Heart right ventricle (tissue), 16 donors: Measurements from ENCODE around the gene GRPEL2. TPM values are rescaled to one million over a fixed set of nuclear protein-coding genes. Genes with fewer than 3 reads are reported as not detected.

ENCODE experiments used
- ATAC-seq, 8 donors: fragments of 200-7000 bp; cut with Tn5 transposase; one replicate each; pipeline ENCODE4 v1.9.1; 2020; ENCODE audit warnings: mild to moderate bottlenecking in 8 of 8, moderate library complexity in 8 of 8, moderate number of reproducible peaks in 1 of 8
- DNase-seq, 2 donors: peaks; one replicate each; pipeline ENCODE4 v3.0.0-alpha.2; 2020
- H3K27ac ChIP-seq, 10 donors: fragments of 200-600 bp; sonication (generic) in 2 of 10; one replicate each; pipeline versions ENCODE4 v1.5.0 to v1.8.0; 2020 to 2022; ENCODE audit warnings: mild to moderate bottlenecking in 3 of 10
- H3K27me3 ChIP-seq, 7 donors: fragments of 200-600 bp; one replicate each; pipeline ENCODE4 v1.8.0; 2021 to 2022; ENCODE audit warnings: mild to moderate bottlenecking in 2 of 7
- H3K36me3 ChIP-seq, 9 donors: fragments of 200-600 bp; sonication (generic) in 1 of 9; one replicate each; pipeline versions ENCODE4 v1.5.0 to v1.8.0; 2020 to 2022; ENCODE audit warnings: mild to moderate bottlenecking in 2 of 9
- H3K4me1 ChIP-seq, 9 donors: fragments of 200-600 bp; sonication (generic) in 1 of 9; one replicate each; pipeline versions ENCODE4 v1.5.0 to v1.8.0; 2020 to 2022; ENCODE audit warnings: mild to moderate bottlenecking in 4 of 9
- H3K4me3 ChIP-seq, 10 donors: fragments of 200-600 bp; sonication (generic) in 2 of 10; one replicate each; pipeline versions ENCODE4 v1.5.0 to v1.8.0; 2020 to 2022; ENCODE audit warnings: mild to moderate bottlenecking in 7 of 10, moderate library complexity in 2 of 10
- H3K9me3 ChIP-seq, 11 donors: fragments of 200-600 bp in 10 of 11; sonication (generic) in 2 of 11; one replicate each; pipeline versions ENCODE4 v1.5.0 to v1.8.0; 2013 to 2022; ENCODE audit warnings: mild to moderate bottlenecking in 2 of 11, control low read depth in 1 of 11, moderate library complexity in 1 of 11
- CTCF ChIP-seq, 9 donors: fragments of 200-600 bp; sonication (generic) in 2 of 9; IDR thresholded peaks; one replicate each; pipeline versions ENCODE4 v1.5.0 to v1.8.0; 2021 to 2022; ENCODE audit warnings: antibody characterized with exemption in 9 of 9, mild to moderate bottlenecking in 5 of 9, moderate library complexity in 1 of 9
- WGBS, 2 donors: extraction: QIAGEN DNeasy Blood & Tissue Kit; methylation state at CpG; one replicate each; pipeline ENCODE4 v1.1.7; 2013; ENCODE audit warnings: inconsistent platforms in 1 of 2; 5-methylcytosine and 5-hydroxymethylcytosine counted together
- intact Hi-C, 10 donors: fragments of 100-400 bp; cut with DNase I; formaldehyde crosslinking; loops; one replicate each; pipeline versions ENCODE4 v1.11.1 to v1.14.2; 2022
- polyA plus RNA-seq, 2 donors: library from polyadenylated mRNA; stranded (reverse); fragments of 200-250 nt; gene quantifications; one replicate each; pipeline ENCODE4 v1.2.3, GENCODE V29; 2013
- total RNA-seq, 10 donors: library from RNA; stranded (reverse); fragmentation: NEBNext Ultra II Directional in 3 of 10; extraction: Animal tissue kit (Norgen Biotek cat#: 25700) in 3 of 10; gene quantifications; one replicate each; pipeline versions ENCODE4 v1.2.1 to v1.2.4, GENCODE V29; 2021 to 2023
- donor health status: Arrhythmogenic right ventricular cardiomyopathy.
- donor health status: ischemic (EF 13 %, LVEDD 7.1; RV severe dilation, severe dysfunction).
- donor health status: healthy with polysubstance abuse.
- donor health status: DM: no; HTN: yes; CAD: no.
- donor health status: DM: no; HTN: no; CAD: no.
- donor health status: ischemic (EF 25% LVEDD 6.9; RV normal size, moderate dysfunction).
- donor health status: ischemic (EF 25% LVEDD 5.7; RV mildly dilated, moderate dysfunction).
- donor health status: healthy.
- donor health status: DM: yes; HTN: yes; CAD: no.
- donor health status: Ischemic cardiomyopathy.
- donor health status: ischemic (EF 35%, LVEDD 5.7; RV mildly dilated, moderate dysfunction).
- donor health status: nonischemic (EF 11% LVEDD 7.7; RV severe dilation, severe dysfunction).
- donor health status: DM: yes; HTN: yes; CAD: no.
- donor health status: PGD.
- donor health status: ischemic (EF 29% LVEDD 5.4; RV normal size, mild dysfunction).
- donor health status: nonischemic (EF 23%, LVEDD 6.1; RV moderate dilation, normal function).

GRPEL2 gene
- total and polyA plus RNA-seq, 12 donors: 4.8 to 13.4 (median 9.9) TPM

DNA sequence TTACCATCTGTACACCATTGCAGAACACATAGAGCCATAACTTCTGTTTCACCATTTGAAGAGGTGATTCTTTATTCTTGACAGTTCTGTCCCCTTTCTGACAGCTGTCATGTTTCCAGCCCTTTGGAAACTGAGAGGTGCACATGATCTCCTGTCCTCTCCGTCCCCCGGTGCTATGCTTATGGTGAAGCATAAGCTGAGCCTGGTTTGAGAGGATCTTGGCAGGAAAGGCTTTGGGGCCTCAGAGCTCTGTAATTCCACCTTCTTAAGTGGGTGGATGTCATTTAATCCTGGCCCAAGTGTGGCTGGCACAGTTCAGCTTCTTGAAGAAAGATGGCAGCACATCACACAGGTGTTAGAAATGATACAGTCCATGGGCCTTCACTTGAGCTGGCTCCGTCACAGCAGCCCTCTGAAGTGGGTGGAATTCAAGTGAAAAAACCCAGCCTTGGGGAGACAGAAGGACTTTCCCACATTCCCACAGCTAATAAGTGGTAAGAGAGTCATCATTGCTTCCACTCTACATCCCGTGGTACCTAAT lies 30.7 kb upstream of the GRPEL2 start:
- Histone ChIP-seq H3K27me3 (no peaks in the 10 kb centered on the region), H3K4me1 (peaks cover 2 to 56% (median 22%) of the 10 kb centered on the region in 9 donors), H3K36me3 (peaks cover 0 to 100% (median 32%) of the 10 kb centered on the region in 9 donors), H3K4me3 (no peak overlapping the region), H3K27ac (peak overlapping the region in 1 of 10 donors; percentile 48), H3K9me3 (no peaks in the 10 kb centered on the region)
- DNase-seq (no peak), ATAC-seq (no peak)
- 74 to 81% methylated on average over 4 of the region's 4 CpGs for WGBS, 2 donors
- intact Hi-C loops: loop anchor here in 6 of 10 donors (5.0 kb wide), 7 partner anchors 33 to 253 kb away; partner anchors contain the start of genes AFAP1L1 (in 2 of the 6), GRPEL2 (in 1 of the 6) and PCYOX1L (in 1 of the 6)
- no peak for TF ChIP-seq CTCF (IDR thresholded peaks at IDR 0.05)

- Histone ChIP-seq H3K4me3 (no peak overlapping the region), H3K27ac (peak overlapping the region in 2 of 10 donors; percentile 5 to 48), H3K36me3 (peaks cover 0 to 99% (median 33%) of the 10 kb centered on the region in 9 donors), H3K27me3 (no peaks in the 10 kb centered on the region), H3K4me1 (peaks cover 2 to 56% (median 22%) of the 10 kb centered on the region in 9 donors), H3K9me3 (no peaks in the 10 kb centered on the region)
- TF ChIP-seq CTCF (IDR thresholded peaks at IDR 0.05): no peak
- no peak for ATAC-seq
- intact Hi-C loops: loop anchor here in 6 of 10 donors (2.0 to 5.0 kb wide), 7 partner anchors 42 to 252 kb away; partner anchors contain the start of genes AFAP1L1 (in 1 of the 6) and PCYOX1L (in 1 of the 6)
- WGBS, 2 donors: 90% methylated on average over 6 of the region's 6 CpGs
- no peak for DNase-seq
Measured at GRCh38 chr5:149315753-149316152, 29.5 kb upstream of the GRPEL2 start.

DNA sequence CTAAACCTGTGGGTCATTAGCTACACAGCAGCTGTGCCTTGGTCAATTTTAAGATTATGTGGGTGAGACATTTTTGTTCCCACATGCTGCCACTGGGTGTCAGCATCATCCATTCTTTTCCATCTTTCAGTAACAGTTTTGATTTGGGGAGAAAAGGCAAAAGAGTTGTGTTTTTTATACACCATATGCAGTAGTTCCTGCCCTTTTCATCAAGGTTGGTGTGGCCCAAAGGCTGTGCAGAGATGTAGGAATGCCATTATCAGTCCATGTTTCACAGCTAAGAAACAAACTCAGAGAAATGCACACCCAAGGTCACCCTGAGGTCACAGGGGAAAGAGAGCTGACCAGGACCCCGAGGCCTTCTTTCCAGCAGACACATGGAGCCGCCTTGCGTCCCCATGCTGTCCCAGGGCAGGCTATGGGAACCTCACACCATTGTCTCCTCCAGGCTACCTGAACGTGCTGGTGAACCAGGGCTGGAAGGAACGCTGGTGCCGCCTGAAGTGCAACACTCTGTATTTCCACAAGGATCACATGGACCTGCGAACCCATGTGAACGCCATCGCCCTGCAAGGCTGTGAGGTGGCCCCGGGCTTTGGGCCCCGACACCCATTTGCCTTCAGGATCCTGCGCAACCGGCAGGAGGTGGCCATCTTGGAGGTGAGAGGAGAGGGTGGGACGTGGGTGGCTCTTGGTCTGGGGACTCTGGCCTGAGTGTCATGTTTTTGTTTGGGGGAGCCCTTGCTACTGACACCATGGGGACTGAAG lies 27.8 kb upstream of the GRPEL2 start:
- Histone ChIP-seq H3K36me3 (peaks cover 0 to 99% (median 29%) of the 10 kb centered on the region in 9 donors), H3K4me3 (no peak overlapping the region), H3K9me3 (no peaks in the 10 kb centered on the region), H3K27me3 (no peaks in the 10 kb centered on the region), H3K27ac (peak overlapping the region in 9 of 10 donors; percentile 3 to 89 (median 68)), H3K4me1 (peaks cover 0 to 58% (median 33%) of the 10 kb centered on the region in 9 donors)
- peak; percentile 29 to 73 (median 63) for TF ChIP-seq CTCF (IDR thresholded peaks at IDR 0.05)
- WGBS, 2 donors: 79 to 80% methylated on average over 14 of the region's 14 CpGs
- intact Hi-C loops: loop anchor here in 6 of 10 donors (2.0 to 5.0 kb wide), 7 partner anchors 40 to 250 kb away; partner anchors contain the start of genes AFAP1L1 (in 1 of the 6) and PCYOX1L (in 1 of the 6)
- DNase-seq: no peak
- ATAC-seq: no peak

GRCh38 chr5:149319174-149319573 lies 26.1 kb upstream of the GRPEL2 start:
- intact Hi-C loops: loop anchor here in 5 of 10 donors (5.0 kb wide), 6 partner anchors 38 to 248 kb away; partner anchors contain the start of genes AFAP1L1 (in 1 of the 5) and PCYOX1L (in 1 of the 5)
- TF ChIP-seq CTCF (IDR thresholded peaks at IDR 0.05): no peak
- Histone ChIP-seq H3K9me3 (no peaks in the 10 kb centered on the region), H3K27ac (peak overlapping the region in 7 of 10 donors; percentile 4 to 89 (median 57)), H3K4me3 (no peak overlapping the region), H3K36me3 (peaks cover 0 to 99% (median 41%) of the 10 kb centered on the region in 9 donors), H3K4me1 (peaks cover 0 to 61% (median 41%) of the 10 kb centered on the region in 9 donors), H3K27me3 (no peaks in the 10 kb centered on the region)
- WGBS, 2 donors: 92 to 95% methylated on average over 3 of the region's 3 CpGs
- no peak for ATAC-seq
- DNase-seq: no peak
